ENCODE data around the gene DUS1L. TPM values are rescaled to one million over a fixed set of nuclear protein-coding genes. Genes with fewer than 3 reads are reported as not detected.

The DUS1L gene
- total RNA-seq, 1 experiment from 2014 or later = 44.9 TPM

DNA sequence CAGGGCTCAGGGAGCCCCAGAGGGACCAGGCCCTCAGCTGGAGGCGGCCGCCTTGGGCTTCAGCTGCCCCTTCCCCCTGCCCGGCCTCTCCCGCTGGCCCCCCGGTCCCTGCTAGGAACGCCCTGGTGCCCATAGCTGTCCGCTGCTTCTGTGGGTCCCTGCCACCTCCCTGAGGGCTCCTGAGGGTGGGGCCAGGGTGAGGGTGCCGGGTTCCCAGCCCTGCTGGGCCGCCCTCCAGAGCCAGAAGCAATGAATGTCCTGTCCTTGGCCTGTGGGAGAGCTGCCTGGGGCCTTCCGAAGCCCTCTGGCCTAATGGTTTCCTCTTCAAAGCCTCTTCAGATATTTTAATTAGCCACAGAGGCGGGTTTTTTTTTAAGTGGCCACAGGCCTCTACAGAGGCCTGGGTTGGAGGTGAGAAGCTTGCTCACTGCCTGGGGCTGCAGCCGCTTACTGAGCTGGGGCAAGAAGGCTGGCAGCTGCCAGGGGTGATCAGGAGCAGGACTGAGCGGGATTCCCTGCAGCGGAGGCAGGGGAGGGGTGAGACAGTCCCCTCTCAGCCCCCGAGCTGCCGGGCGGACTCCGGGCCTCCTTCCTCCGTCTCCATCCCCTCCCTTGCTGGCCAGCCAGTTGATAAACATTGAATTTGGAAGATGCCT is 52.8 kb downstream of the DUS1L start:
- no peak for DNase-seq (ENCODE audit: low spot score)

DNA sequence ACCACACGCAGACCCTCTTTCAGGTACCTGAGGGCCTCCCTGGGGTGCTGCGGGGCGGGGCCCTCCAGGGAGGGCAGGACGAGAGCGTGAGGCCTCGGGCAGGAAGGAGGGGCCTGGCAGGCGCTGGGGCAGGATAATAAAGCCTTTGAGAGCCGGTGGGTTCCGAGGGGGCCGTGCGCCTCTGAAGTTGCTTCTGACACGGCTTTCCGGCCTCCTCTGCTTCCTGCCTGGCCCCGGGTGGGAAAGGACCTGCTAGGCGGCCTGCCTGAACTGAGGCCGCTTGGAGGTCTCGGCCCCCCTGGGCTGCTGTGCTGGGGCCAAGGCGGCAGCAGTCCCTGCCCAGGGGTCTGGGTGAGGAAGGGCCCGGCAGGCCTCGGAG is 53.4 kb downstream of the DUS1L start:
- DNase-seq (ENCODE audit: low spot score) = no peak

DNA sequence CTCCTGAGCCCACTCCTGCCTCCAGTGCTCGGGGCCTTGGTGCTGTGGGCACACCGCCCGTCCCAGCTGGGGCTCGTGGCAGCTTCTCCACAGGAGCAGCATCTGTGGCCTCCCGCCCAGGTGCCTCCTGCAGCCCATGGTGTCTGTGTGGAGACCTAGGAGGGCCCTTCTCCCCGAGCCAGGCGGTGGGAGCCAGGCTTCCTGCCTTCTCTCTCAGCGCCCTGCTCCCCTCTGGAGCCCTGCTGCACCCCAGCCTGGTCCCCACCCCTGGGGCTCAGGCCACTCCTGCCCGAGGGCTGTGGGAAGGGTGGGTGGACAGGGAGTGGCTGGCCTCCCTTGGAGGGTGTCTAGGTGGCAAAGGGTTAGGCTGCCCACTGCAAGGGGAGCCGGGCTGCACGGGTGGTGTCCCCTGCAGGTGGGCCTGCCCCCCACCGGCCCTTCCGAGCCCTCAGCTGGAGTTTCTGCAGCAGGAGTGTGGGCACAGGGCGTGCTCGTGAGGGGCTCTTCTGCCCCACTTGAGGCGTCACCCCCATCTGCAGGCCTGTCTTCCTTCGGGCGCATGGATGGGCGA is 53.9 kb downstream of the DUS1L start:
- no peak for DNase-seq (ENCODE audit: low spot score)

GRCh38 chr17:82010575-82011525 is 54.8 kb downstream of the DUS1L start:
- no peak for DNase-seq (ENCODE audit: low spot score)

- DNase-seq (ENCODE audit: low spot score) = no peak
Observed at GRCh38 chr17:82009413-82009812, 56.2 kb downstream of the DUS1L start.

DNA sequence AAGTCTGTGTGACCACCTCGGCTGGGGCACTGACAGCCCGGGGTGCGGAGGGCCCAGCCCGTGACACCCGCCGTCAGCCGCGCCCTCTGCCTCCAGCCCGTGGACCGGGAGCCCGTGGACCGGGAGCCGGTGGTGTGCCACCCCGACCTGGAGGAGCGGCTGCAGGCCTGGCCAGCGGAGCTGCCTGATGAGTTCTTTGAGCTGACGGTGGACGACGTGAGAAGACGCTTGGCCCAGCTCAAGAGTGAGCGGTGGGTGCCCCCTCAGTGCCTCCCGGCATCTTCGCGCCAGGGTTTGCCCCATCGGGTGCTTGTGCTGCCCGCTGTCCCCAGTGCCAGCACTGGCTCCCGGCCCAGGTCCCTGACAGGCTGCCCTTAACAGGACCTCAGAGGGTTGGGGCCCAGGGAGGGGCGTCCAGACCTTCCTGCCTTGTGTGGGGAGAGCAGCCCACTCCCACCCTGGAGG is 56.6 kb downstream of the DUS1L start:
- no peak for DNase-seq (ENCODE audit: low spot score)

DNA sequence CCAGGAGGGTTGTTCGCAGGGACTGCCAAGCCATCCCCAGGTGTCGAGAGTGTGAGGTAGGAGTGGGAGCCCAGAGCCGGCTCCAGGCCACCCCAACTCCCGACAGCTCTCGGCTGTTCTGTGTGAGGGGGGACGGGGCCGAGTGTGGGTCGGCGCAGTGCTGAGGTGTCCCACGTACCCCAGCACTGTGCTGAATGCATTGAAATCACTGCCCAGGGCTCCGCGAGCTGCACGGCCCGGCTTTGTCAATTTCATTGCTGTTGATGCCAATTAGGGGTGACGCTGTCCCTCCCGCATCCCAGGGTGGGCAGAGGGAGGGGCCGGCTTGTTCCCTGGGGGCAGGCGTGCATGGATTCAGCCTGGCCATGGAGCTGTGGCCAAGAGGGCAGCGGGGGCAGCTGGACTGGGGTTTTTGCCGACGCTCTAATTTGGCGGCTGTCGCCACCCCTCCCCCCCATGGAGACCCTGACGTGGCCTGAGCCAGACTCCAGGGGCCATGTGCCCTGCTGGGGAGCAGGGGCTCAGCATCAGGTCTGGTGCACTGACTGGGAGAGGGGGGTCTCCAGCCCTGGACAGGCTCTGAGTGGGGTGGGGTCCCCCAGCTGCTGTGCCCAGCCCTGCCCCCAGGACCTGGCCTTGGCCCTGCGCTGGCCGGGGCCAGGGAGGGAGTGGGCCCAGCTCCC is 57.2 kb downstream of the DUS1L start:
- no peak for DNase-seq (ENCODE audit: low spot score)

Other genes with a start within 250 kb of the DUS1L start
- 13.7 and 14.9 TPM in 2 replicates for gene MCRIP1, start 232.5 kb downstream of the DUS1L start, total RNA-seq (2014; rRNA removed; shearing (Covaris generic))
- not detected in 2 replicates for gene PPP1R27, start 230.8 kb downstream of the DUS1L start, total RNA-seq (2014; rRNA removed; shearing (Covaris generic))
- gene P4HB, start 205.3 kb downstream of the DUS1L start, total RNA-seq (2014; rRNA removed; shearing (Covaris generic)) = 921 and 1,439 TPM in 2 replicates
- gene ARHGDIA, start 194.5 kb downstream of the DUS1L start, total RNA-seq (2014; rRNA removed; shearing (Covaris generic)) = 78.2 and 78.9 TPM in 2 replicates
- gene ALYREF, start 174.2 kb downstream of the DUS1L start, total RNA-seq (2014; rRNA removed; shearing (Covaris generic)) = 149 and 166 TPM in 2 replicates
- gene ANAPC11, start 174.1 kb downstream of the DUS1L start, total RNA-seq (2014; rRNA removed; shearing (Covaris generic)) = 189 and 222 TPM in 2 replicates
- gene NPB, start 163.6 kb downstream of the DUS1L start, total RNA-seq (2014; rRNA removed; shearing (Covaris generic)) = 0.04 TPM in 1 of 2 replicates, not detected in the other
- 34.7 and 39.0 TPM in 2 replicates for gene PCYT2, start 154.4 kb downstream of the DUS1L start, total RNA-seq (2014; rRNA removed; shearing (Covaris generic))
- 5.5 and 8.7 TPM in 2 replicates for gene SIRT7, start 147.6 kb downstream of the DUS1L start, total RNA-seq (2014; rRNA removed; shearing (Covaris generic))
- gene MAFG, start 138.1 kb downstream of the DUS1L start, total RNA-seq (2014; rRNA removed; shearing (Covaris generic)) = 8.7 and 9.3 TPM in 2 replicates
- 92.4 and 128 TPM in 2 replicates for gene PYCR1, start 128.5 kb downstream of the DUS1L start, total RNA-seq (2014; rRNA removed; shearing (Covaris generic))
- gene MYADML2, start 118.6 kb downstream of the DUS1L start, total RNA-seq (2014; rRNA removed; shearing (Covaris generic)) = not detected in 2 replicates
- 0.06 and 0.45 TPM in 2 replicates for gene NOTUM, start 104.6 kb downstream of the DUS1L start, total RNA-seq (2014; rRNA removed; shearing (Covaris generic))
- 24.9 and 32.5 TPM in 2 replicates for gene ASPSCR1, start 88.2 kb downstream of the DUS1L start, total RNA-seq (2014; rRNA removed; shearing (Covaris generic))
- gene CENPX, start 42.9 kb downstream of the DUS1L start, total RNA-seq (2014; rRNA removed; shearing (Covaris generic)) = 86.2 and 88.7 TPM in 2 replicates
- gene LRRC45, start 42.5 kb downstream of the DUS1L start, total RNA-seq (2014; rRNA removed; shearing (Covaris generic)) = 7.3 and 11.3 TPM in 2 replicates
- gene RAC3, start 34.1 kb downstream of the DUS1L start, total RNA-seq (2014; rRNA removed; shearing (Covaris generic)) = 15.1 and 21.6 TPM in 2 replicates
- 99.5 and 107 TPM in 2 replicates for gene DCXR, start 28.1 kb downstream of the DUS1L start, total RNA-seq (2014; rRNA removed; shearing (Covaris generic))
- 9.1 and 9.9 TPM in 2 replicates for gene RFNG, start 14.0 kb downstream of the DUS1L start, total RNA-seq (2014; rRNA removed; shearing (Covaris generic))
- gene GPS1, start 13.9 kb downstream of the DUS1L start, total RNA-seq (2014; rRNA removed; shearing (Covaris generic)) = 108 TPM in 2 replicates
- gene FASN, start 32.4 kb upstream of the DUS1L start, total RNA-seq (2014; rRNA removed; shearing (Covaris generic)) = 36.7 and 48.7 TPM in 2 replicates
- gene CCDC57, start 147.0 kb upstream of the DUS1L start, total RNA-seq (2014; rRNA removed; shearing (Covaris generic)) = 1.8 and 4.7 TPM in 2 replicates
- gene SLC16A3, start 163.2 kb upstream of the DUS1L start, total RNA-seq (2014; rRNA removed; shearing (Covaris generic)) = 22.2 and 30.0 TPM in 2 replicates
- gene CSNK1D, start 207.9 kb upstream of the DUS1L start, total RNA-seq (2014; rRNA removed; shearing (Covaris generic)) = 30.3 and 33.9 TPM in 2 replicates